ENCODE measurements around the gene SYPL1. TPM values are rescaled to one million over a fixed set of nuclear protein-coding genes. Genes with fewer than 3 reads are reported as not detected.

Gene SYPL1
- total RNA-seq, 1 donor from 2014 or later = 39.4 TPM

GRCh38 chr7:106125417-106125816, 13.3 kb upstream of the SYPL1 start:
- Mint-ChIP-seq H3K27me3 (ENCODE audit: low read depth) (no peaks in the 10 kb centered on the region), H3K27ac (ENCODE audit: unreplicated experiment) (no peak overlapping the region), H3K4me1 (no peaks in the 10 kb centered on the region), H3K36me3 (ENCODE audit: low read depth) (no peaks in the 10 kb centered on the region), H3K9me3 (no peaks in the 10 kb centered on the region), H3K4me3 (no peak overlapping the region)
- TF ChIP-seq CTCF (conservative IDR thresholded peaks at IDR 0.05) = no peak
- no peak for DNase-seq (ENCODE audit: low read depth, low spot score)

- Mint-ChIP-seq H3K4me3 (no peak overlapping the region), H3K36me3 (ENCODE audit: low read depth) (no peaks in the 10 kb centered on the region), H3K27me3 (ENCODE audit: low read depth) (no peaks in the 10 kb centered on the region), H3K4me1 (no peaks in the 10 kb centered on the region), H3K27ac (ENCODE audit: unreplicated experiment) (no peak overlapping the region), H3K9me3 (no peaks in the 10 kb centered on the region)
- no peak for DNase-seq (ENCODE audit: low read depth, low spot score)
- TF ChIP-seq CTCF (conservative IDR thresholded peaks at IDR 0.05) = no peak
These were observed 12.1 kb upstream of the SYPL1 start for GRCh38 chr7:106124186-106124585.

- Mint-ChIP-seq H3K9me3 (no peaks in the 10 kb centered on the region), H3K36me3 (ENCODE audit: low read depth) (no peaks in the 10 kb centered on the region), H3K4me3 (no peak overlapping the region), H3K27ac (ENCODE audit: unreplicated experiment) (no peak overlapping the region), H3K4me1 (no peaks in the 10 kb centered on the region), H3K27me3 (ENCODE audit: low read depth) (no peaks in the 10 kb centered on the region)
- no peak for TF ChIP-seq CTCF (conservative IDR thresholded peaks at IDR 0.05)
- DNase-seq (ENCODE audit: low read depth, low spot score) = no peak
These were observed 10.6 kb upstream of the SYPL1 start for GRCh38 chr7:106122713-106123112.

- TF ChIP-seq CTCF (conservative IDR thresholded peaks at IDR 0.05) = no peak
- Mint-ChIP-seq H3K36me3 (ENCODE audit: low read depth) (no peaks in the 10 kb centered on the region), H3K4me1 (no peaks in the 10 kb centered on the region), H3K27ac (ENCODE audit: unreplicated experiment) (no peak overlapping the region), H3K27me3 (ENCODE audit: low read depth) (no peaks in the 10 kb centered on the region), H3K4me3 (no peak overlapping the region), H3K9me3 (no peaks in the 10 kb centered on the region)
- DNase-seq (ENCODE audit: low read depth, low spot score) = no peak
These were observed 9.2 kb upstream of the SYPL1 start for GRCh38 chr7:106121189-106121810.

- Mint-ChIP-seq H3K27ac (ENCODE audit: unreplicated experiment) (no peak overlapping the region), H3K36me3 (ENCODE audit: low read depth) (no peaks in the 10 kb centered on the region), H3K27me3 (ENCODE audit: low read depth) (no peaks in the 10 kb centered on the region)
These were observed 8.4 kb upstream of the SYPL1 start for GRCh38 chr7:106120500-106120899.

More at GRCh38 chr7:106120500-106120899, 8.4 kb upstream of the SYPL1 start:
- no peak for TF ChIP-seq CTCF (conservative IDR thresholded peaks at IDR 0.05)
- H3K9me3 Mint-ChIP-seq = no peaks in the 10 kb centered on the region
- H3K4me1 Mint-ChIP-seq = no peaks in the 10 kb centered on the region
- DNase-seq (ENCODE audit: low read depth, low spot score) = no peak
- no peak overlapping the region for H3K4me3 Mint-ChIP-seq
